Measurements from ENCODE around the gene BBOX1.
A peak's percentile ranks its signal among the peaks of the same experiment; 100 is the strongest.

The BBOX1 gene

GRCh38 chr11:27171376-27171958 lies 130.9 kb downstream of the BBOX1 start:
- H2BK12ac ChIP-seq (ENCODE audit: low read length in 2 of 2): no peak overlapping the region
- H2AFZ ChIP-seq (ENCODE audit: low read depth, low read length): no peak overlapping the region
- H3K23ac ChIP-seq (ENCODE audit: low read length in 2 of 2): no peak overlapping the region
- H3K79me1 ChIP-seq (replicated peaks; ENCODE audit: low read length, poor library complexity, severe bottlenecking): no peaks in the 10 kb centered on the region
- no peak overlapping the region for H3K18ac ChIP-seq (ENCODE audit: low read depth in 1 of 2, low read length in 2 of 2)
- WGBS: 91% methylated on average over 4 of the region's 4 CpGs
- H2AK5ac ChIP-seq (ENCODE audit: low read length, severe bottlenecking): no peak overlapping the region
- H2BK15ac ChIP-seq (ENCODE audit: low read depth, poor library complexity, severe bottlenecking): no peak overlapping the region
- H4K91ac ChIP-seq (ENCODE audit: low read length): no peak overlapping the region
- H2BK120ac ChIP-seq (ENCODE audit: low read depth, low read length): no peak overlapping the region
- H3K4me1 ChIP-seq (ENCODE audit: control insufficient read depth, insufficient read depth, low read depth, low read length): no peaks in the 10 kb centered on the region
- no peak for DNase-seq
- H3K4me3 ChIP-seq (ENCODE audit: insufficient read depth in 1 of 2, low read depth in 1 of 2, low read length in 2 of 2): no peak overlapping the region
- no peak overlapping the region for H3K27ac ChIP-seq (ENCODE audit: low read length, poor library complexity, severe bottlenecking)
- no peaks in the 10 kb centered on the region for H3K9me3 ChIP-seq (ENCODE audit: control insufficient read depth, low read length)
- H3K36me3 ChIP-seq (ENCODE audit: control insufficient read depth in 1 of 2, insufficient read depth in 2 of 2, low read depth in 1 of 2, low read length in 2 of 2): no peaks in the 10 kb centered on the region
- H4K8ac ChIP-seq (ENCODE audit: low read length): no peak overlapping the region
- H3K27me3 ChIP-seq (ENCODE audit: control insufficient read depth in 1 of 2, insufficient read depth in 1 of 2, low read length in 2 of 2): peaks cover 0 to 9% of the 10 kb centered on the region in 2 experiments
- peak overlapping the region in 1 of 2 experiments; percentile 36 for H3K14ac ChIP-seq (ENCODE audit: low read length in 2 of 2)
- H2BK5ac ChIP-seq (ENCODE audit: low read depth, low read length, poor library complexity, severe bottlenecking): no peak overlapping the region
- H3K9ac ChIP-seq (ENCODE audit: low read length): peak overlapping the region; percentile 9
- H3K4ac ChIP-seq (ENCODE audit: low read depth in 1 of 2, low read length in 2 of 2): no peak overlapping the region
- no peak overlapping the region for H3K4me2 ChIP-seq (ENCODE audit: low read length, poor library complexity, severe bottlenecking)

DNA sequence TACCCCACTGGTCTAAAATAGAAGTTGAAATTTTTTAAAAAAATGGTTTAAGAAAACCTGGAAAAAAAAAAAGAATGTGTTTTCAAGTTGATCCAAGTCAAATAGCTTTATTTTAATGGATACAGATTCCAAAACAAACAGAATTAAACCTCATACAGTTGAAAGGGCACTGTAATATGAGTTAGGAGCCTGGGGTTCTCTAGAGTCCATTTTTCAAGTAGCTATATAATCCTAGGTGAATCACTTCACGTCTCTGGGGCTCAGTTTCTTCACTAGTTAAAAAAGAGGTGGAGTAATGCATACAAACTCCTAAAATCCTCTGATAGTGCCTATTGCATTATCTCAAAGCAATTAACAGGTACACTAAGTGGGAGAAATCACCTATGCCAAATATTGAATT lies 132.9 kb downstream of the BBOX1 start:
- no peaks in the 10 kb centered on the region for H3K4me1 ChIP-seq (ENCODE audit: control insufficient read depth, insufficient read depth, low read depth, low read length)
- no peak for DNase-seq
- H3K4me3 ChIP-seq (ENCODE audit: insufficient read depth in 1 of 2, low read depth in 1 of 2, low read length in 2 of 2): no peak overlapping the region
- H4K91ac ChIP-seq (ENCODE audit: low read length): no peak overlapping the region
- H2AK5ac ChIP-seq (ENCODE audit: low read length, severe bottlenecking): no peak overlapping the region
- no peak overlapping the region for H2BK12ac ChIP-seq (ENCODE audit: low read length in 2 of 2)
- no peaks in the 10 kb centered on the region for H3K9me3 ChIP-seq (ENCODE audit: control insufficient read depth, low read length)
- no peak overlapping the region for H3K4ac ChIP-seq (ENCODE audit: low read depth in 1 of 2, low read length in 2 of 2)
- no peak overlapping the region for H3K18ac ChIP-seq (ENCODE audit: low read depth in 1 of 2, low read length in 2 of 2)
- H3K27ac ChIP-seq (ENCODE audit: low read length, poor library complexity, severe bottlenecking): no peak overlapping the region
- H3K9ac ChIP-seq (ENCODE audit: low read length): no peak overlapping the region
- H2BK120ac ChIP-seq (ENCODE audit: low read depth, low read length): no peak overlapping the region
- H3K23ac ChIP-seq (ENCODE audit: low read length in 2 of 2): no peak overlapping the region
- H3K36me3 ChIP-seq (ENCODE audit: control insufficient read depth in 1 of 2, insufficient read depth in 2 of 2, low read depth in 1 of 2, low read length in 2 of 2): no peaks in the 10 kb centered on the region
- H2BK5ac ChIP-seq (ENCODE audit: low read depth, low read length, poor library complexity, severe bottlenecking): no peak overlapping the region
- H2BK15ac ChIP-seq (ENCODE audit: low read depth, poor library complexity, severe bottlenecking): no peak overlapping the region
- WGBS: no CpG with 5 or more reads among the region's 1 CpG
- no peak overlapping the region for H2AFZ ChIP-seq (ENCODE audit: low read depth, low read length)
- no peaks in the 10 kb centered on the region for H3K79me1 ChIP-seq (replicated peaks; ENCODE audit: low read length, poor library complexity, severe bottlenecking)
- H3K27me3 ChIP-seq (ENCODE audit: control insufficient read depth in 1 of 2, insufficient read depth in 1 of 2, low read length in 2 of 2): peaks cover 0 to 9% of the 10 kb centered on the region in 2 experiments
- no peak overlapping the region for H3K14ac ChIP-seq (ENCODE audit: low read length in 2 of 2)
- H3K4me2 ChIP-seq (ENCODE audit: low read length, poor library complexity, severe bottlenecking): no peak overlapping the region
- no peak overlapping the region for H4K8ac ChIP-seq (ENCODE audit: low read length)

DNA sequence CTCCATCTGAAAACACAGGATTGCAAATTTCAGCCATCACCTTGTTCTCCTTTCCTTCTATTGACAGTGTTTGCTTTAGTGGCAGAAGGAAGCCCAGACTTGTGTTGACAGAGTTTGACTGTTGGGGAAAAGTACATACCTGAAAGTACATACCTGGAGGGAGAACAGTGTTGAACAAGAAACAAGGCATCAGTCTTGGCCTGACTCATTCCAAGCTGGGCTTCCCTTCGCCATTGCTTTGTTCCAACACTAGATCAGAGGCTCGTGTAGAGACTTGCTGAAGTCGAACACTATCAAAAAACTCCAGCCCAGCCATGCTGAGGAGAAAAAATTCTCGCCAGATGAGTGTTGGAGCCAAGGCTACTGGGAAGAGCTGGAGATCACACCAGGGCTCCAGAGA lies 133.4 kb downstream of the BBOX1 start:
- Histone ChIP-seq H3K4me1 (ENCODE audit: control insufficient read depth, insufficient read depth, low read depth, low read length) (no peaks in the 10 kb centered on the region), H3K4me2 (ENCODE audit: low read length, poor library complexity, severe bottlenecking) (no peak overlapping the region), H2AK5ac (ENCODE audit: low read length, severe bottlenecking) (no peak overlapping the region), H3K4me3 (ENCODE audit: insufficient read depth in 1 of 2, low read depth in 1 of 2, low read length in 2 of 2) (no peak overlapping the region), H2BK5ac (ENCODE audit: low read depth, low read length, poor library complexity, severe bottlenecking) (no peak overlapping the region), H4K91ac (ENCODE audit: low read length) (no peak overlapping the region), H2BK15ac (ENCODE audit: low read depth, poor library complexity, severe bottlenecking) (no peak overlapping the region), H3K23ac (ENCODE audit: low read length in 2 of 2) (no peak overlapping the region), H3K36me3 (ENCODE audit: control insufficient read depth in 1 of 2, insufficient read depth in 2 of 2, low read depth in 1 of 2, low read length in 2 of 2) (no peaks in the 10 kb centered on the region), H2BK12ac (ENCODE audit: low read length in 2 of 2) (no peak overlapping the region), H3K9ac (ENCODE audit: low read length) (no peak overlapping the region), H3K4ac (ENCODE audit: low read depth in 1 of 2, low read length in 2 of 2) (no peak overlapping the region), H4K8ac (ENCODE audit: low read length) (no peak overlapping the region), H3K14ac (ENCODE audit: low read length in 2 of 2) (no peak overlapping the region), H3K79me1 (replicated peaks; ENCODE audit: low read length, poor library complexity, severe bottlenecking) (no peaks in the 10 kb centered on the region), H2BK120ac (ENCODE audit: low read depth, low read length) (no peak overlapping the region), H3K9me3 (ENCODE audit: control insufficient read depth, low read length) (no peaks in the 10 kb centered on the region), H2AFZ (ENCODE audit: low read depth, low read length) (no peak overlapping the region), H3K27ac (ENCODE audit: low read length, poor library complexity, severe bottlenecking) (no peak overlapping the region), H3K18ac (ENCODE audit: low read depth in 1 of 2, low read length in 2 of 2) (no peak overlapping the region), H3K27me3 (ENCODE audit: control insufficient read depth in 1 of 2, insufficient read depth in 1 of 2, low read length in 2 of 2) (peaks cover 0 to 9% of the 10 kb centered on the region in 2 experiments)
- WGBS: 84% methylated on average over 4 of the region's 4 CpGs
- no peak for DNase-seq

DNA sequence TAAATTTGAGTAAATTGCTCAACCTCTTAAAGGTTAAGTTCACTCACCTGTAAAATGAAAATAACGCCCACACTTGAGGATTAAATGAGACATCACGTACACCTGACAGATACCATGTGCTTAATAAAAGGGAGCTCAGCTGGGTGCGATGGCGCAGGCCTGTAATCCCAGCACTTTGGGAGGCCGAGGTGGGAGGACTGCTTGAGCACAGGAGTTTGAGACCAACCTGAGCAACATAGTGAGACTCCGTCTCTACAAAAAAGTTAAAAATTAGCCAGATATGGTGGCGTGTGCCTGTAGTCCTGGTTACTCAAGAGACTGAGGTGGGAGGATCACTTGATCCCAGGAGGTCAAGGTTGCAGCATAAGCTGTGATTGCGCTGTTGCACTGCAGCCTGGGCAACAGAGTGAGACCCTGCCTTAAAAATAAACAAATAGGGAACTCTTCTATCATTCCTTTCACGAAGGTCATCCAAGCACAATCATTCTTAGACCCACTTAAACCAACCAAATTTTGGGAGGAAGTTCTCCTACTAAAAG lies 134.1 kb downstream of the BBOX1 start:
- H3K4me3 ChIP-seq (ENCODE audit: insufficient read depth in 1 of 2, low read depth in 1 of 2, low read length in 2 of 2): no peak overlapping the region
- H3K4me1 ChIP-seq (ENCODE audit: control insufficient read depth, insufficient read depth, low read depth, low read length): no peaks in the 10 kb centered on the region
- H3K36me3 ChIP-seq (ENCODE audit: control insufficient read depth in 1 of 2, insufficient read depth in 2 of 2, low read depth in 1 of 2, low read length in 2 of 2): no peaks in the 10 kb centered on the region
- no peak overlapping the region for H4K91ac ChIP-seq (ENCODE audit: low read length)
- H4K8ac ChIP-seq (ENCODE audit: low read length): no peak overlapping the region
- H3K4ac ChIP-seq (ENCODE audit: low read depth in 1 of 2, low read length in 2 of 2): no peak overlapping the region
- no peak overlapping the region for H2BK120ac ChIP-seq (ENCODE audit: low read depth, low read length)
- H2BK5ac ChIP-seq (ENCODE audit: low read depth, low read length, poor library complexity, severe bottlenecking): no peak overlapping the region
- no peak overlapping the region for H2AK5ac ChIP-seq (ENCODE audit: low read length, severe bottlenecking)
- no peak for DNase-seq
- H3K4me2 ChIP-seq (ENCODE audit: low read length, poor library complexity, severe bottlenecking): no peak overlapping the region
- H3K14ac ChIP-seq (ENCODE audit: low read length in 2 of 2): no peak overlapping the region
- 92% methylated on average over 9 of the region's 9 CpGs for WGBS
- no peaks in the 10 kb centered on the region for H3K9me3 ChIP-seq (ENCODE audit: control insufficient read depth, low read length)
- no peak overlapping the region for H2BK12ac ChIP-seq (ENCODE audit: low read length in 2 of 2)
- no peak overlapping the region for H2AFZ ChIP-seq (ENCODE audit: low read depth, low read length)
- no peak overlapping the region for H3K23ac ChIP-seq (ENCODE audit: low read length in 2 of 2)
- H3K27ac ChIP-seq (ENCODE audit: low read length, poor library complexity, severe bottlenecking): no peak overlapping the region
- peaks cover 0 to 9% of the 10 kb centered on the region in 2 experiments for H3K27me3 ChIP-seq (ENCODE audit: control insufficient read depth in 1 of 2, insufficient read depth in 1 of 2, low read length in 2 of 2)
- no peaks in the 10 kb centered on the region for H3K79me1 ChIP-seq (replicated peaks; ENCODE audit: low read length, poor library complexity, severe bottlenecking)
- H3K9ac ChIP-seq (ENCODE audit: low read length): no peak overlapping the region
- no peak overlapping the region for H3K18ac ChIP-seq (ENCODE audit: low read depth in 1 of 2, low read length in 2 of 2)
- no peak overlapping the region for H2BK15ac ChIP-seq (ENCODE audit: low read depth, poor library complexity, severe bottlenecking)

Data from mesenchymal stem cell (in vitro differentiated cells and primary cell).